Mammary microvascular endothelial cell (primary cell): ENCODE measurements around the gene CHML. TPM values are rescaled to one million over a fixed set of nuclear protein-coding genes. Genes with fewer than 3 reads are reported as not detected.

Experiments
- total RNA-seq: library from RNA; depleted of rRNA; stranded (reverse); fragments of >200 nt; gene quantifications from 2 replicates; pipeline ENCODE4 v1.2.3, GENCODE V29; 2015

CHML gene
- 10.7 and 12.4 TPM in 2 replicates for total RNA-seq

GRCh38 chr1:241640149-241640866 lies at the start of gene CHML, which contains the start of gene OPN3:
TSS of gene CHML (minus strand) at chr1:241640369. CDS start at chr1:241635766, 4,603 bp downstream.
TSS of gene OPN3 (minus strand) at chr1:241640369. CDS start at chr1:241640254, 115 bp downstream.

GRCh38 chr1:241652012-241652411 lies 11.8 kb upstream of the CHML start, which contains the start of gene WDR64:
TSS of gene WDR64 (plus strand) at chr1:241652281. CDS start at chr1:241652485, 204 bp downstream.

Other genes with a start within 250 kb of the CHML start
- 153 and 157 TPM in 2 replicates for gene FH, start 120.6 kb downstream of the CHML start, total RNA-seq
- not detected in 2 replicates for gene KMO, start 108.0 kb downstream of the CHML start, total RNA-seq
- 8.7 and 12.8 TPM in 2 replicates for gene OPN3, start within 50 bp of the CHML start, total RNA-seq
- not detected in 2 replicates for gene WDR64, start 11.9 kb upstream of the CHML start, total RNA-seq
- gene EXO1, start 207.8 kb upstream of the CHML start, total RNA-seq, result 13.9 and 14.2 TPM in 2 replicates